WTC11 (cell line): ENCODE data around the gene BACE2.

Source experiments
- ELF4 ChIP-seq: sonication (generic); formaldehyde crosslinking; IDR thresholded peaks from 2 replicates; pipeline ENCODE4 v1.8.1; 2022; ENCODE audit warnings: low read depth, mild to moderate bottlenecking, moderate library complexity, missing genetic modification reagents
- ZBTB21 ChIP-seq: sonication (generic); formaldehyde crosslinking; IDR thresholded peaks from 2 replicates; pipeline ENCODE4 v1.8.1; 2023; ENCODE audit warnings: mild to moderate bottlenecking, missing genetic modification reagents, borderline replicate concordance
- TF ChIP-seq, protein P1 (sequence below): sonication (generic); formaldehyde crosslinking; conservative IDR thresholded peaks from 2 replicates; pipeline ENCODE4 v1.8.1; 2022; ENCODE audit warnings: mild to moderate bottlenecking, missing genetic modification reagents
- TF ChIP-seq, protein P2 (sequence below): sonication (generic); formaldehyde crosslinking; IDR thresholded peaks from 2 replicates; pipeline ENCODE4 v1.8.0; 2022; ENCODE audit warnings: mild to moderate bottlenecking, missing genetic modification reagents

DNA sequence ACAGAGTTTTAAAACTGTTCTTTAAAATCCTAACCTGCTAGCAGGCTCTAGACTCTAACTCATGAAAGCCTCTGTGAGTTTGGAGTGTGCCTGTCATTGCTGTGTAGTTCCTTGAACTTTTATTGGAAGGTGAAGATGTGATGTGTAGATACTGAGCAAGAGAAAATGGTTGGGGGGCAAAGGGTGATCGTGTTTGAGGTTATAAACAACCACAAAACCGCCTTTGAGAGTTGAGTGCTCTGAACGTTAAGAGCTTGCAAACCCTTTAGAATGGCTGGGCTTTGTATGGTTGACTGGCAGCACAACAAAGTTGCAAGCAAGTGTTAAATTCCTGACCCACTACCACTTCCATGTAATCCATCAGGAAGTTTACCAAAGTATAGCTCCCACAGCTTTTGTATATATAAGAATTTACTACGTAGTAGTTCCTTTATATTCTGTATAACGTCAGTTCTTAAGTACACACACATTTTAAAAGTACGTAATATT lies 19.6 kb downstream of the BACE2 start:
- no peak for TF ChIP-seq ELF4 (CRISPR knock-in tag)
- TF ChIP-seq, protein P1, sequence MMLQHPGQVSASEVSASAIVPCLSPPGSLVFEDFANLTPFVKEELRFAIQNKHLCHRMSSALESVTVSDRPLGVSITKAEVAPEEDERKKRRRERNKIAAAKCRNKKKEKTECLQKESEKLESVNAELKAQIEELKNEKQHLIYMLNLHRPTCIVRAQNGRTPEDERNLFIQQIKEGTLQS (CRISPR knock-in tag), result no peak
- no peak for TF ChIP-seq ZBTB21 (CRISPR knock-in tag)
- TF ChIP-seq, protein P2, sequence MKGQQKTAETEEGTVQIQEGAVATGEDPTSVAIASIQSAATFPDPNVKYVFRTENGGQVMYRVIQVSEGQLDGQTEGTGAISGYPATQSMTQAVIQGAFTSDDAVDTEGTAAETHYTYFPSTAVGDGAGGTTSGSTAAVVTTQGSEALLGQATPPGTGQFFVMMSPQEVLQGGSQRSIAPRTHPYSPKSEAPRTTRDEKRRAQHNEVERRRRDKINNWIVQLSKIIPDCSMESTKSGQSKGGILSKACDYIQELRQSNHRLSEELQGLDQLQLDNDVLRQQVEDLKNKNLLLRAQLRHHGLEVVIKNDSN, result no peak
